ENCODE measurements around the gene CIAO2B. TPM values are rescaled to one million over a fixed set of nuclear protein-coding genes. Genes with fewer than 3 reads are reported as not detected.

CIAO2B gene
- total and polyA plus RNA-seq, 7 donors = 71.7 to 219 (median 121) TPM

GRCh38 chr16:66895999-66896398 is 38.2 kb downstream of the CIAO2B start:
- Histone ChIP-seq H3K4me3 (no peak overlapping the region), H3K9me3 (no peaks in the 10 kb centered on the region), H3K27ac (no peak overlapping the region), H3K4me1 (peaks cover 0 to 40% (median 36%) of the 10 kb centered on the region in 4 donors), H3K27me3 (no peaks in the 10 kb centered on the region), H3K36me3 (no peaks in the 10 kb centered on the region)
- no peak for DNase-seq
- 91 to 94% methylated on average over 3 of the region's 3 CpGs for WGBS, 2 donors
- intact Hi-C loops (cut with DNase I) = loop anchor here (1.0 to 10.0 kb wide), 2 partner anchors 32 to 259 kb away; partner anchors contain the start of genes B3GNT9, FBXL8 and TRADD
- TF ChIP-seq EP300 (IDR thresholded peaks at IDR 0.05) = no peak
- no peak for TF ChIP-seq CTCF (IDR thresholded peaks at IDR 0.05)
- no peak for TF ChIP-seq POLR2A (IDR thresholded peaks at IDR 0.05)
- no peak for TF ChIP-seq POLR2AphosphoS5 (IDR thresholded peaks at IDR 0.05)

DNA sequence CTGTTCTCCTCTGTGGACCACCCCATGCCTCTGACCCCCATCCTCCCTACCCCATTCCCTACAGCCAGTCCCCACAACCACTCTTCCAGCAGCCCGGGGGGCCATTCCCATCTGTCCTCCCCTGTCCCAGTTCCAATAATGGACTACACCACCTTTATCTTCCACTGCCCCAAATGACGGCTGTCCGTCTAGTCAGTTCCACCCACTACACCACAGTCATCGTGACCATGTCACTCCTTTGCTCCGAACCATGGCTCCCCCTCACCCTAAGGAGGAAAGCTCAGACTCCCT is 38.6 kb downstream of the CIAO2B start:
- H3K4me3 ChIP-seq = no peak overlapping the region
- TF ChIP-seq POLR2A (IDR thresholded peaks at IDR 0.05) (no peak), CTCF (IDR thresholded peaks at IDR 0.05) (no peak), EP300 (IDR thresholded peaks at IDR 0.05) (no peak), POLR2AphosphoS5 (IDR thresholded peaks at IDR 0.05) (no peak)
- intact Hi-C loops (cut with DNase I) = loop anchor here (1.0 to 10.0 kb wide), 2 partner anchors 33 to 259 kb away; partner anchors contain the start of genes B3GNT9, FBXL8 and TRADD
- H3K36me3 ChIP-seq = no peaks in the 10 kb centered on the region
- H3K27ac ChIP-seq = no peak overlapping the region
- no peaks in the 10 kb centered on the region for H3K27me3 ChIP-seq
- WGBS, 2 donors = 87 to 92% methylated on average over 5 of the region's 5 CpGs
- H3K4me1 ChIP-seq = peaks cover 0 to 36% (median 33%) of the 10 kb centered on the region in 4 donors
- no peaks in the 10 kb centered on the region for H3K9me3 ChIP-seq
- no peak for DNase-seq

DNA sequence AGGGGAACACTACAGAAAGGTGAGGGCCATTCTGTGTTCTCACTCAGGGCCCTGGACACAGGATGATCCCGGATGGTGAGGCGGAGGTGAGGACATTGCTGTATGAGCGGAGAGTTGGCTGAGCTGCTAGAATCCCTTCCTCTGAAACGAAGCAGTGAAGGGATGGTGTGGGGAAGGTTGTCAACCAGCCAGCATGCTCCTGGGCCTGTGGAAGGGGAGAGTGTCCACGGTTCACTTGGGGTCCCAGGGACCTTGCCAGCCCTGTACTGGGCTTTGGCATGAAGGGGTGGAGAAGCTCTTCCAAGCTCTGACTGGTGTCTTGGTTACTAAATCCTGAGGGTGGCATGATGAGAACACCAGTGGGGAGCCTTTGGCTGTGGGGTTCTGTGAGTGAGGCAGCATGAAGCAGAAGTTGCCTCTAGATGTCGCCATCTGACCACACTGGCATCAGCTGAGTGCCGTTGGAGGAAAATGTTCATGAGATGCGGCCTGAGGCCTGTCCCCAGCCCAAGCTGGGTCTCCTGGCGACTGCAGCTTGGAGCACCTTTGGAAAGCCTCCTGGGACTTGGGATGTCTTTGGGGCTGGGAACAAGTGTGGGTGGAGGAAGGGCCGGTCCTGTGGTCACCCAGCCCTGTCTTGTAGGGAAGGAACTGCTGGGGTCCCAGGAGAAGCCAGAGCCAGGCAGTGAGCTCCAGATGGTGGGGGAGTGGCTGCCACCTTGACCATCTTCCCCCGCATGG is 39.1 kb downstream of the CIAO2B start:
- peak; percentile 82 for DNase-seq
- TF ChIP-seq POLR2AphosphoS5 (IDR thresholded peaks at IDR 0.05) = peak in 1 of 4 donors; percentile 10
- no peak for TF ChIP-seq POLR2A (IDR thresholded peaks at IDR 0.05)
- peak; percentile 63 to 83 (median 79) for TF ChIP-seq CTCF (IDR thresholded peaks at IDR 0.05)
- TF ChIP-seq EP300 (IDR thresholded peaks at IDR 0.05) = no peak
- H3K4me1 ChIP-seq = peaks cover 0 to 31% (median 28%) of the 10 kb centered on the region in 4 donors
- H3K4me3 ChIP-seq = no peak overlapping the region
- WGBS, 2 donors = 39 to 48% methylated on average over 11 of the region's 11 CpGs
- intact Hi-C loops (cut with DNase I) = loop anchor here (1.0 to 10.0 kb wide), 2 partner anchors 33 to 260 kb away; partner anchors contain the start of genes B3GNT9, FBXL8 and TRADD
- H3K27ac ChIP-seq = no peak overlapping the region
- H3K27me3 ChIP-seq = no peaks in the 10 kb centered on the region
- H3K9me3 ChIP-seq = no peaks in the 10 kb centered on the region
- H3K36me3 ChIP-seq = no peaks in the 10 kb centered on the region

- intact Hi-C loops (cut with DNase I) = loop anchor here (10.0 kb wide), 1 partner anchor 261 kb away; the partner anchor contains the start of genes B3GNT9, FBXL8 and TRADD
These were observed 40.1 kb downstream of the CIAO2B start for GRCh38 chr16:66894055-66894454.

More at GRCh38 chr16:66894055-66894454, 40.1 kb downstream of the CIAO2B start:
- Histone ChIP-seq H3K4me3 (no peak overlapping the region), H3K27me3 (no peaks in the 10 kb centered on the region), H3K4me1 (peaks cover 0 to 20% (median 17%) of the 10 kb centered on the region in 4 donors), H3K9me3 (no peaks in the 10 kb centered on the region), H3K27ac (no peak overlapping the region), H3K36me3 (no peaks in the 10 kb centered on the region)
- no peak for DNase-seq
- 75 to 83% methylated on average over 2 of the region's 2 CpGs for WGBS, 2 donors
- TF ChIP-seq POLR2A (IDR thresholded peaks at IDR 0.05) (no peak), CTCF (IDR thresholded peaks at IDR 0.05) (no peak), EP300 (IDR thresholded peaks at IDR 0.05) (no peak), POLR2AphosphoS5 (IDR thresholded peaks at IDR 0.05) (no peak)

All from sigmoid colon (tissue), 7 donors.